H1 (cell line): ENCODE results near the gene POLRMT. TPM values are rescaled to one million over a fixed set of nuclear protein-coding genes. Genes with fewer than 3 reads are reported as not detected.

Experiments used
- CREB1 ChIP-seq: IDR thresholded peaks from 2 replicates; pipeline ENCODE4 v1.6.1; 2012; ENCODE audit warnings: inconsistent platforms
- CTBP2 ChIP-seq: IDR thresholded peaks from 2 replicates; pipeline ENCODE4 v1.7.0; 2011; ENCODE audit warnings: borderline replicate concordance, mild to moderate bottlenecking, moderate library complexity, mixed read lengths, low read length; ENCODE audit not compliant: insufficient read depth, insufficient read length
- HDAC2 ChIP-seq, 2 experiments: fragments of 300-600 bp in 1 of 2; sonication (generic) in 1 of 2; IDR thresholded peaks; 2 replicates each; pipeline ENCODE4 v1.6.1; 2011 to 2012; ENCODE audit warnings: low read depth in 2 of 2, low read length in 2 of 2, mild to moderate bottlenecking in 2 of 2, moderate library complexity in 2 of 2, borderline replicate concordance in 1 of 2, inconsistent platforms in 1 of 2
- PHF8 ChIP-seq: fragments of 200-600 bp; sonication (generic); conservative IDR thresholded peaks from 2 replicates; pipeline ENCODE4 v1.7.1; 2012; ENCODE audit warnings: low read depth, mild to moderate bottlenecking, inconsistent platforms, low read length, moderate library complexity
- RAD21 ChIP-seq, 2 experiments: IDR thresholded peaks in 1 of 2; conservative IDR thresholded peaks in 1 of 2; 2 replicates each; pipeline ENCODE4 v1.6.1; 2011; ENCODE audit warnings: low read depth in 2 of 2, low read length in 2 of 2, improper control_type of control experiment in 1 of 2, inconsistent platforms in 1 of 2, mild to moderate bottlenecking in 1 of 2, moderate library complexity in 1 of 2
- RBBP5 ChIP-seq: IDR thresholded peaks from 2 replicates; pipeline ENCODE4 v1.7.1; 2012; ENCODE audit warnings: low read depth, mild to moderate bottlenecking, inconsistent platforms, low read length, moderate library complexity, borderline replicate concordance
- RNF2 ChIP-seq: fragments of 200-900, 300-1000 bp; sonication (generic); IDR thresholded peaks from 2 replicates; pipeline ENCODE4 v1.7.1; 2016; ENCODE audit warnings: borderline replicate concordance, low read depth, mild to moderate bottlenecking, antibody characterized with exemption, low read length; ENCODE audit not compliant: poor library complexity, severe bottlenecking; ENCODE audit errors: missing control alignments
- RXRA ChIP-seq: IDR thresholded peaks from 2 replicates; pipeline ENCODE4 v1.6.1; 2011; ENCODE audit warnings: low read depth, mild to moderate bottlenecking, low read length, moderate library complexity; ENCODE audit not compliant: insufficient read depth
- SIX5 ChIP-seq: IDR thresholded peaks from 2 replicates; pipeline ENCODE4 v1.6.1; 2011; ENCODE audit warnings: mild to moderate bottlenecking, low read depth, low read length
- SP1 ChIP-seq: IDR thresholded peaks from 2 replicates; pipeline ENCODE4 v1.6.1; 2011; ENCODE audit warnings: low read depth, low read length
- YY1 ChIP-seq: IDR thresholded peaks from 2 replicates; pipeline ENCODE4 v1.6.1; 2011; ENCODE audit warnings: low read depth, mild to moderate bottlenecking, low read length
- polyA plus RNA-seq, 7 experiments: library from polyadenylated mRNA; depleted of rRNA in 3 of 7; stranded (reverse) in 5 of 7; unstranded in 2 of 7; fragments of >200 nt in 5 of 7; fragments of 200-250 nt in 2 of 7; gene quantifications; 1 replicate in 5 of 7; 2 replicates in 1 of 7; 4 replicates in 1 of 7; pipeline versions ENCODE4 v1.2.1 to v1.2.3, GENCODE V29; 2011 to 2013; ENCODE audit warnings: missing spikeins in 2 of 7, mixed read lengths in 2 of 7
- total RNA-seq: library from RNA; stranded (reverse); fragmentation: NEBNext Ultra II Directional; extraction: Animal tissue kit (Norgen Biotek cat#: 25700); gene quantifications from 2 replicates; pipeline ENCODE4 v1.2.1, GENCODE V29; 2021
- TF ChIP-seq, protein P1 (sequence below): IDR thresholded peaks from 2 replicates; pipeline ENCODE4 v1.6.1; 2012; ENCODE audit warnings: low read length, inconsistent platforms
- TF ChIP-seq, protein P2 (sequence below): IDR thresholded peaks from 2 replicates; pipeline ENCODE4 v1.6.1; 2011; ENCODE audit warnings: low read depth, mild to moderate bottlenecking, low read length; ENCODE audit not compliant: insufficient read depth

POLRMT gene
- total and polyA plus RNA-seq, 2 of the 8 experiments (the other 6 are each of a cell fraction or from before 2014, with no cell fraction given), result 93.0 to 111 TPM

DNA sequence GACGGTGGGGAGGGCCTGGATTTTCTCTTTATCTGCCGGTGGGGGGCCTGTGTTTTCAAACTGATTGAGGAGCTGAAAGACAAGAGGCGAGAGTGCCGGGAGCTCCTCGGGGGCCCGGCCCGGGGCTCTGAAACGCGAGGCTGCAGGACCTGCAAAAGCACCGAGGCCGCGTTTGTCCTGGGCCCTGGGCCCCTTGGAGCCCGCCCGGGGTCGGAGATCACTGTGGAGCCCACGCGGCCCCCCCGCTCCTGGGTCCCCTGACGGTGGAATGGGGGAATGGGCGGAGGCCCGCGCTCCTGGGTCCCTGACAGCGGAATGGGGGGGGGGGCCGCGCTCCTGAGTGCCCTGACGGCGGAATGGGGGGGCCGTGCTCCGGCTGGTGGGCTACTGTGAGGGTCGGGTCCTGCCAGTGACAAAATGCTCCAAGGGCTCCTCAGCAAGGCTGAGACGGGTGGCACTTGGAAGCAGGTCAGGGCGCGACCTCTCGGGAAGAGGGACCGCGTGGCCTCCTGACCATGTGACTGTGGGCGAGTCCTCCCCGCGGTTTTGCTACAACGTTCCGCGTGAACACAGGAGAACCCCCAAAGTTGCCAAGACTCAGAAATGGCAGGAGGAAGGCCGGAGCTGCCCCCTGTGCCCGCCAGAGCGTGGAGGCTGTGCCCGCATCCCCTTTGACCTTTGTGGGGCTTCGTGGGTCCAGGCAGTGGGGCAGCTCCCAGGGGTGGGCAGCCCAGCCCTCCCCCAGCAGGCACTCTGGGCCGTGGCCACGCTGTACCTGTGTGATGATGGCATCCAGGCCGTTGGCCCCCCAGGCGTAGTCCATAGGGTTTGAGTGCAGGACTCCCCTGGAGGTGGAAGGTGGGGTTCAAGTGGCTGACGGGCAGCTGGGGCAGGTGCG, 15.8 kb upstream of the POLRMT start (continued):
- TF ChIP-seq, protein P1, sequence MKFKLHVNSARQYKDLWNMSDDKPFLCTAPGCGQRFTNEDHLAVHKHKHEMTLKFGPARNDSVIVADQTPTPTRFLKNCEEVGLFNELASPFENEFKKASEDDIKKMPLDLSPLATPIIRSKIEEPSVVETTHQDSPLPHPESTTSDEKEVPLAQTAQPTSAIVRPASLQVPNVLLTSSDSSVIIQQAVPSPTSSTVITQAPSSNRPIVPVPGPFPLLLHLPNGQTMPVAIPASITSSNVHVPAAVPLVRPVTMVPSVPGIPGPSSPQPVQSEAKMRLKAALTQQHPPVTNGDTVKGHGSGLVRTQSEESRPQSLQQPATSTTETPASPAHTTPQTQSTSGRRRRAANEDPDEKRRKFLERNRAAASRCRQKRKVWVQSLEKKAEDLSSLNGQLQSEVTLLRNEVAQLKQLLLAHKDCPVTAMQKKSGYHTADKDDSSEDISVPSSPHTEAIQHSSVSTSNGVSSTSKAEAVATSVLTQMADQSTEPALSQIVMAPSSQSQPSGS, result no peak
- TF ChIP-seq PHF8 (no peak), CREB1 (no peak), CTBP2 (no peak), SIX5 (no peak), YY1 (no peak), SP1 (no peak), RAD21 (IDR thresholded peaks at IDR 0.05 in 1 of 2, conservative IDR thresholded peaks at IDR 0.05 in 1 of 2; ENCODE audit: low read depth in 2 of 2, low read length in 2 of 2) (no peak), HDAC2 (IDR thresholded peaks at IDR 0.05; ENCODE audit: borderline replicate concordance in 1 of 2, low read depth in 2 of 2, low read length in 2 of 2) (no peak), RNF2 (no peak), RBBP5 (no peak), RXRA (no peak)
- TF ChIP-seq, protein P2, sequence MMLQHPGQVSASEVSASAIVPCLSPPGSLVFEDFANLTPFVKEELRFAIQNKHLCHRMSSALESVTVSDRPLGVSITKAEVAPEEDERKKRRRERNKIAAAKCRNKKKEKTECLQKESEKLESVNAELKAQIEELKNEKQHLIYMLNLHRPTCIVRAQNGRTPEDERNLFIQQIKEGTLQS, result no peak
